ENCODE data around the gene LRRC42. TPM values are rescaled to one million over a fixed set of nuclear protein-coding genes. Genes with fewer than 3 reads are reported as not detected.
A peak's percentile ranks its signal among the peaks of the same experiment; 100 is the strongest.

The LRRC42 gene
- total RNA-seq, result 38.7 and 43.9 TPM in 2 replicates

- peak within 1 kb of the TSS; percentile 90 for H3K4me2 ChIP-seq (ENCODE audit: insufficient read depth, low read length)
- H3K27me3 ChIP-seq (ENCODE audit: insufficient read depth, low read length), result no peaks in the 10 kb centered on the region
- H3K9me3 ChIP-seq (ENCODE audit: low read depth, low read length), result no peaks in the 10 kb centered on the region
- peak within 1 kb of the TSS; percentile 87 for H3K27ac ChIP-seq (ENCODE audit: low read depth, low read length)
- H3K79me2 ChIP-seq (ENCODE audit: insufficient read depth, low read length), result peaks cover 83% of the 10 kb centered on the region
- no peak for TF ChIP-seq CTCF (IDR thresholded peaks at IDR 0.05; ENCODE audit: extremely low read depth, low read depth, low read length)
- no peaks in the 10 kb centered on the region for H3K36me3 ChIP-seq (ENCODE audit: insufficient read depth, low read length)
- H4K20me1 ChIP-seq (ENCODE audit: insufficient read depth, low read length), result peaks cover 14% of the 10 kb centered on the region
- peak; percentile 99 for DNase-seq (ENCODE audit: insufficient read length, low spot score, missing footprints)
- H3K4me3 ChIP-seq (ENCODE audit: insufficient read depth, low read length), result peak within 1 kb of the TSS; percentile 88
- H2AFZ ChIP-seq (ENCODE audit: low read length), result peak within 1 kb of the TSS; percentile 89
- H3K4me1 ChIP-seq (ENCODE audit: insufficient read depth, low read length), result peaks cover 19% of the 10 kb centered on the region
These were observed at the start of gene LRRC42 for GRCh38 chr1:53946252-53947171. LRRC42 (plus strand) TSS chr1:53946350; CDS start chr1:53952000, 5,650 bp downstream.

GRCh38 chr1:53896635-53897229 is 49.4 kb upstream of the LRRC42 start:
- Histone ChIP-seq H3K27ac (ENCODE audit: low read depth, low read length) (peak overlapping the region; percentile 62), H3K36me3 (ENCODE audit: insufficient read depth, low read length) (no peaks in the 10 kb centered on the region), H3K4me3 (ENCODE audit: insufficient read depth, low read length) (peak overlapping the region; percentile 3), H3K27me3 (ENCODE audit: insufficient read depth, low read length) (no peaks in the 10 kb centered on the region), H4K20me1 (ENCODE audit: insufficient read depth, low read length) (no peaks in the 10 kb centered on the region), H3K4me1 (ENCODE audit: insufficient read depth, low read length) (peaks cover 29% of the 10 kb centered on the region), H3K79me2 (ENCODE audit: insufficient read depth, low read length) (no peaks in the 10 kb centered on the region), H2AFZ (ENCODE audit: low read length) (peak overlapping the region; percentile 49), H3K9me3 (ENCODE audit: low read depth, low read length) (no peaks in the 10 kb centered on the region), H3K4me2 (ENCODE audit: insufficient read depth, low read length) (peak overlapping the region; percentile 55)
- peak; percentile 80 for DNase-seq (ENCODE audit: insufficient read length, low spot score, missing footprints)
- no peak for TF ChIP-seq CTCF (IDR thresholded peaks at IDR 0.05; ENCODE audit: extremely low read depth, low read depth, low read length)

- Histone ChIP-seq H3K4me3 (ENCODE audit: insufficient read depth, low read length) (no peak overlapping the region), H4K20me1 (ENCODE audit: insufficient read depth, low read length) (no peaks in the 10 kb centered on the region), H2AFZ (ENCODE audit: low read length) (peak overlapping the region; percentile 3), H3K27me3 (ENCODE audit: insufficient read depth, low read length) (no peaks in the 10 kb centered on the region), H3K27ac (ENCODE audit: low read depth, low read length) (no peak overlapping the region), H3K36me3 (ENCODE audit: insufficient read depth, low read length) (no peaks in the 10 kb centered on the region), H3K9me3 (ENCODE audit: low read depth, low read length) (no peaks in the 10 kb centered on the region), H3K79me2 (ENCODE audit: insufficient read depth, low read length) (no peaks in the 10 kb centered on the region), H3K4me2 (ENCODE audit: insufficient read depth, low read length) (peak overlapping the region; percentile 3), H3K4me1 (ENCODE audit: insufficient read depth, low read length) (peaks cover 26% of the 10 kb centered on the region)
- peak; percentile 26 for DNase-seq (ENCODE audit: insufficient read length, low spot score, missing footprints)
- no peak for TF ChIP-seq CTCF (IDR thresholded peaks at IDR 0.05; ENCODE audit: extremely low read depth, low read depth, low read length)
These were observed 46.9 kb upstream of the LRRC42 start for GRCh38 chr1:53899206-53899628.

- H3K9me3 ChIP-seq (ENCODE audit: low read depth, low read length), result no peaks in the 10 kb centered on the region
- H3K4me3 ChIP-seq (ENCODE audit: insufficient read depth, low read length), result no peak overlapping the region
- H3K4me2 ChIP-seq (ENCODE audit: insufficient read depth, low read length), result no peak overlapping the region
- H2AFZ ChIP-seq (ENCODE audit: low read length), result no peak overlapping the region
- H3K4me1 ChIP-seq (ENCODE audit: insufficient read depth, low read length), result peaks cover 26% of the 10 kb centered on the region
- H3K27me3 ChIP-seq (ENCODE audit: insufficient read depth, low read length), result no peaks in the 10 kb centered on the region
- H3K27ac ChIP-seq (ENCODE audit: low read depth, low read length), result no peak overlapping the region
- H3K36me3 ChIP-seq (ENCODE audit: insufficient read depth, low read length), result no peaks in the 10 kb centered on the region
- no peaks in the 10 kb centered on the region for H3K79me2 ChIP-seq (ENCODE audit: insufficient read depth, low read length)
- H4K20me1 ChIP-seq (ENCODE audit: insufficient read depth, low read length), result no peaks in the 10 kb centered on the region
- DNase-seq (ENCODE audit: insufficient read length, low spot score, missing footprints), result no peak
- no peak for TF ChIP-seq CTCF (IDR thresholded peaks at IDR 0.05; ENCODE audit: extremely low read depth, low read depth, low read length)
These were observed 46.4 kb upstream of the LRRC42 start for GRCh38 chr1:53899708-53900107.
